Heart left ventricle (tissue), 13 donors: ENCODE data around the gene C17orf100.

Source experiments
- POLR2A ChIP-seq, 2 donors: fragments of 450-650 bp; IDR thresholded peaks; one replicate each; pipeline ENCODE4 v1.6.1; 2017; ENCODE audit warnings: antibody characterized with exemption in 2 of 2, mild to moderate bottlenecking in 2 of 2, moderate library complexity in 2 of 2
- TF ChIP-seq, protein P1 (sequence below), 12 donors: fragments of 200-600 bp; sonication (generic) in 4 of 12; IDR thresholded peaks; one replicate each; pipeline versions ENCODE4 v1.5.0 to v1.8.0; 2018 to 2022; ENCODE audit warnings: antibody characterized with exemption in 12 of 12, mild to moderate bottlenecking in 5 of 12
- donor health status: ischemic (EF 13 %, LVEDD 7.1; RV severe dilation, severe dysfunction).
- donor health status: DM: no; HTN: yes; CAD: no.
- donor health status: DM: no; HTN: no; CAD: no.
- donor health status: ischemic (EF 25% LVEDD 6.9; RV normal size, moderate dysfunction).
- donor health status: ischemic (EF 25% LVEDD 5.7; RV mildly dilated, moderate dysfunction).
- donor health status: ischemic (EF 35%, LVEDD 5.7; RV mildly dilated, moderate dysfunction).
- donor health status: nonischemic (EF 11% LVEDD 7.7; RV severe dilation, severe dysfunction).
- donor health status: DM: yes; HTN: yes; CAD: no.
- donor health status: PGD.
- donor health status: ischemic (EF 29% LVEDD 5.4; RV normal size, mild dysfunction).
- donor health status: nonischemic (EF 23%, LVEDD 6.1; RV moderate dilation, normal function).

- no peak for TF ChIP-seq POLR2A (IDR thresholded peaks at IDR 0.05)
- TF ChIP-seq, protein P1, sequence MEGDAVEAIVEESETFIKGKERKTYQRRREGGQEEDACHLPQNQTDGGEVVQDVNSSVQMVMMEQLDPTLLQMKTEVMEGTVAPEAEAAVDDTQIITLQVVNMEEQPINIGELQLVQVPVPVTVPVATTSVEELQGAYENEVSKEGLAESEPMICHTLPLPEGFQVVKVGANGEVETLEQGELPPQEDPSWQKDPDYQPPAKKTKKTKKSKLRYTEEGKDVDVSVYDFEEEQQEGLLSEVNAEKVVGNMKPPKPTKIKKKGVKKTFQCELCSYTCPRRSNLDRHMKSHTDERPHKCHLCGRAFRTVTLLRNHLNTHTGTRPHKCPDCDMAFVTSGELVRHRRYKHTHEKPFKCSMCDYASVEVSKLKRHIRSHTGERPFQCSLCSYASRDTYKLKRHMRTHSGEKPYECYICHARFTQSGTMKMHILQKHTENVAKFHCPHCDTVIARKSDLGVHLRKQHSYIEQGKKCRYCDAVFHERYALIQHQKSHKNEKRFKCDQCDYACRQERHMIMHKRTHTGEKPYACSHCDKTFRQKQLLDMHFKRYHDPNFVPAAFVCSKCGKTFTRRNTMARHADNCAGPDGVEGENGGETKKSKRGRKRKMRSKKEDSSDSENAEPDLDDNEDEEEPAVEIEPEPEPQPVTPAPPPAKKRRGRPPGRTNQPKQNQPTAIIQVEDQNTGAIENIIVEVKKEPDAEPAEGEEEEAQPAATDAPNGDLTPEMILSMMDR (IDR thresholded peaks at IDR 0.05), result no peak
Measured at GRCh38 chr17:6648181-6648580, 3.4 kb upstream of the C17orf100 start.
